HFF-Myc (cell line): Measurements from ENCODE around the gene EVI2B.
"Not testable (repeated sequence)": the region's sequence is repeated elsewhere in the genome, so short reads cannot be mapped to it uniquely, and the experiment has no call there.

Experiments used
- DNase-seq: peaks from one replicate; pipeline ENCODE4 v3.0.0-alpha.2; 2011; ENCODE audit warnings: low read depth; ENCODE audit errors: extremely low read depth
- H3K4me3 ChIP-seq: replicated peaks from 2 replicates; pipeline ENCODE4 v1.5.1; 2011; ENCODE audit warnings: low read depth, mild to moderate bottlenecking, control low read depth, low read length
- TF ChIP-seq, protein P1 (sequence below): IDR thresholded peaks from 2 replicates; pipeline ENCODE4 v1.5.1; 2012; ENCODE audit warnings: mild to moderate bottlenecking, low read depth, low read length, control low read depth; ENCODE audit errors: missing control alignments

The EVI2B gene

DNA sequence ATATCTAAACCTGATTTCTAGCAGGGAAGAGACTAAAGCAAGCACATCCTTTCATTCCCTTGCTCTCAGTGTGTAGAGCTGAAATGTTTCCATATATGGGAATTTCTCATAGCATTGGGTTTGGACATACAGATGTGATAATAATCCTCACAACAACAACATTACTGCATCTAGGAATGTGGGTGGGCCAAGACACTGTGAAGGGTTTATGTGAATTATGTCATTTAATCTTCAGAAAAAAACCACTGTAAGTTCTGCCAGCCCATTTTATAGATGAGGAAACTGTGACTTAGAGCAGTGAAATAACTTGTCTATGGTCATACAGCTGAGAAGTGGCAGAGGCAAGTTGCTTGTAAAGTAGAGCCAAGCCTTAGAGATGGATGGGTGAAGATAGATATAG is 22.0 kb downstream of the EVI2B start:
- no peak for DNase-seq
- H3K4me3 ChIP-seq = no peak overlapping the region
- TF ChIP-seq, protein P1, sequence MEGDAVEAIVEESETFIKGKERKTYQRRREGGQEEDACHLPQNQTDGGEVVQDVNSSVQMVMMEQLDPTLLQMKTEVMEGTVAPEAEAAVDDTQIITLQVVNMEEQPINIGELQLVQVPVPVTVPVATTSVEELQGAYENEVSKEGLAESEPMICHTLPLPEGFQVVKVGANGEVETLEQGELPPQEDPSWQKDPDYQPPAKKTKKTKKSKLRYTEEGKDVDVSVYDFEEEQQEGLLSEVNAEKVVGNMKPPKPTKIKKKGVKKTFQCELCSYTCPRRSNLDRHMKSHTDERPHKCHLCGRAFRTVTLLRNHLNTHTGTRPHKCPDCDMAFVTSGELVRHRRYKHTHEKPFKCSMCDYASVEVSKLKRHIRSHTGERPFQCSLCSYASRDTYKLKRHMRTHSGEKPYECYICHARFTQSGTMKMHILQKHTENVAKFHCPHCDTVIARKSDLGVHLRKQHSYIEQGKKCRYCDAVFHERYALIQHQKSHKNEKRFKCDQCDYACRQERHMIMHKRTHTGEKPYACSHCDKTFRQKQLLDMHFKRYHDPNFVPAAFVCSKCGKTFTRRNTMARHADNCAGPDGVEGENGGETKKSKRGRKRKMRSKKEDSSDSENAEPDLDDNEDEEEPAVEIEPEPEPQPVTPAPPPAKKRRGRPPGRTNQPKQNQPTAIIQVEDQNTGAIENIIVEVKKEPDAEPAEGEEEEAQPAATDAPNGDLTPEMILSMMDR = no peak

DNA sequence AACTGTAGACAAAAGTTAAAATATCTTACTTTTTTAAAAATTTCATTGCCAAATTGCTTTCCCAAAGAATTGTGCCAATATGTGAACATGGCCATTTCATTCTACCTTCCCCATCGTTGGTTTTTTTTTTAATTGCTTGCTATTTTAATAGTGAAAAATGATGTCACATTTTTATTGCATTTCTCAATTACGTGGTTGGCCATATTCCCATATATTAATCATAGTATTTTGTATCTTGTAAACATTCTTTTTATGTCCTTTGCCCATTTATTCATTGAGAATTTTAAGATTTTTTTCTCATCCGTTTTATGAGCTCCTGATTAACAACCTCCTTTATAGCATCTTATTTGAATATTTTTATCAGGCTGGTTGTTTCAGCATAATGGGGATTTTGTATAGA is 24.1 kb downstream of the EVI2B start:
- no peak for DNase-seq
- no peak overlapping the region for H3K4me3 ChIP-seq
- TF ChIP-seq, protein P1 = no peak

DNA sequence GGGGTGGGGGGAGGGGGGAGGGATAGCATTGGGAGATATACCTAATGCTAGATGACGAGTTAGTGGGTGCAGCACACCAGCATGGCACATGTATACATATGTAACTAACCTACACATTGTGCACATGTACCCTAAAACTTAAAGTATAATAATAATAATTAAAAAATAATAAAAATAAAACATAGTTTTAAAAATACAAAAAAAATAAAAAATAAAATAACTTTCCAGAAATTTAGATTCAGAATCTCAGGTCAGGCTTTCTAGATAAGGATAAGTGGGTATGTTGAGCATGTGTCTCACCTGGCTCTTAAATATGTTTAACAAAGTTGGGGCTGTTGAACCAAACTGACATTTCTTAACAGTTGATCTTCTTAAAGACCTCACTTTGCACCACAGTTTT is 25.9 kb downstream of the EVI2B start:
- DNase-seq, H3K4me3 ChIP-seq: not testable (repeated sequence)

DNA sequence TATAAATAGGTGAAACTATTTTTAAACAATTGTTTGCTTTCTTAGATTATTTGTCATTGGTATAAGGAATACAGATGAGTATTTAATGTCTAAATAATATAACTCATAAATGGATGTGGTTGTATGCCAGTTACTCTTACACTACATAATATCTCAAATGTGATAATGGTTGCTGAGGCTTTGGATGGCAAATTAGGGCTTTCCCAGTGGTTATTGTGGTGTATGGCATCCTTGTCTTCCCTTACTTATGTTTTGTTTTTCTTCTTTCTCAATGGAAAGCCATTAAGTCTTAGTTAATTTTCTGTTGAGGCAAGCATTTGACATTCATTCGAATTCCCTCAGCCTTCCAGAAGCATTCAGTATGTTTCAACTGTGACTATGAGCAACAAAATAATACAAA is 27.3 kb downstream of the EVI2B start:
- no peak for DNase-seq
- TF ChIP-seq, protein P1 = no peak

DNA sequence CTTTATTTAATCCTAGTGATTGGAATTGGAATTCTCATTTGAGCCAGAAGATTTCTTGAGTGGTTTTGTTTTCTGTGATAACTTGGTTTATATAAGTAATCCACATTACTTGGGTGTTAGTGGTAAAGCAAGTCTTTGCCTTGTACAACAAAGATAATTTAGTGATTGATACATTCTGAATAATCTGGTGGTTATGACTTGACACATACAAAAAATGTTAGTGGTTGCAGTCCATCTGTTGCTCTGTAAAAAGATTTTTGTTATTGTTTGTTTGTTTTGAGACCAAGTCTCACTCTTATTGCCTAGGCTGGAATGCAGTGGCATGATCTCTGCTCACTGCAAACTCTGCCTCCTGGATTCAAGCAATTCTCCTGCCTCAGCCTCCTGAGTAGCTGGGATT is 30.0 kb downstream of the EVI2B start:
- no peak overlapping the region for H3K4me3 ChIP-seq
- TF ChIP-seq, protein P1 = no peak
- no peak for DNase-seq

More for the DNA sequence above, 27.3 kb downstream of the EVI2B start:
- no peak overlapping the region for H3K4me3 ChIP-seq

DNA sequence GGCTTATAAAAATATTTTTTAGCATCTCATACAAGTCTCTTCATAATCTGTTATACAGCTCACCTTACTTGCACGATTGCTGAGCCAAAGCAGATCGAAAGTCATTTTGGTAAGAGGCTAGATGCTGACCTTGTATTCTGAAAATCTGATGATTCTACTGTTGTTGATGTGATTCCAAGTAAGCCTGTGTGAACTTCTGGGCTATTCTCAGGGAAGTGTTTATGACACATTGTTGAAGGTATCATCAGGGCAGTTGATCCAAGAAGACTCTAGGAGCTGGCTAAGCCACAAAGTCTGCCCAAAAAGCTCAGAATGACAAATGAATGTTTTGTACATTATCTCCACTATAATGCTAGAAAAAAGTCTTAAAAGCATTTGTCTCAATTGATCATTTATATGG is 32.8 kb downstream of the EVI2B start:
- TF ChIP-seq, protein P1 = no peak

DNA sequence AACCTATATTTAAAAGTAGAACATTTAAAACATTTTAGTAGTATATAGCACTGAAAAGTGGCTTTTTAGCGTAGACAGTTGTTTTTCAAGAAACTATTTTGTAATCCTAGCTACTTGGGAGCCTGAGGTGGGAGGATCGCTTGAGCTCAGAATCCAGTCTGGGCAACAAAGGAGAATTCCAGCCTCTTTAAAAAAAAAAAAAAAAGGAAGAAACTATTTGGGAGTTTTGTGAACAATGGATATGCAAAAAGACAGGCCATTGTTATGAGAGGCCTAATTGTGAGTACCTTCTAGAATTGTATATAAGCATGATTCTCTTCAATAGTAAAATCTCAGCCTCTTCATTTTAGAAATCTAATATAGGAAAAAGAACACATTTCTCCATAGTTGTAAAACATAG is 34.5 kb downstream of the EVI2B start:
- no peak for DNase-seq
- TF ChIP-seq, protein P1 = no peak
- no peak overlapping the region for H3K4me3 ChIP-seq

More for the DNA sequence above, 32.8 kb downstream of the EVI2B start:
- no peak for DNase-seq
- no peak overlapping the region for H3K4me3 ChIP-seq
